Right ventricle myocardium superior (tissue), 1 donor: ENCODE results near the gene TRIM49D2. TPM values are rescaled to one million over a fixed set of nuclear protein-coding genes. Genes with fewer than 3 reads are reported as not detected.
"Not testable (repeated sequence)": the region's sequence is repeated elsewhere in the genome, so short reads cannot be mapped to it uniquely, and the experiment has no call there.

Experiments
- ATAC-seq: fragments of 200-7000 bp; cut with Tn5 transposase; one replicate; pipeline ENCODE4 v1.9.1; 2020; ENCODE audit warnings: mild to moderate bottlenecking; ENCODE audit not compliant: poor library complexity
- DNase-seq: peaks from one replicate; pipeline ENCODE4 v3.0.0-alpha.2; 2020
- intact Hi-C: fragments of 100-400 bp; cut with DNase I; formaldehyde crosslinking; loops from one replicate; pipeline ENCODE4 v1.11.2; 2022
- long read RNA-seq: library from polyadenylated mRNA; unstranded; transcript quantifications from one replicate; pipeline ENCODE4 v2.0.0, GENCODE V29; 2021
- total RNA-seq: library from RNA; stranded (reverse); fragmentation: NEBNext Ultra II Directional; extraction: Animal tissue kit (Norgen Biotek cat#: 25700); gene quantifications from one replicate; pipeline ENCODE4 v1.2.1, GENCODE V29; 2021
- donor health status: DM: no; HTN: yes; CAD: no; lungs with severe emphysema.

The TRIM49D2 gene, protein sequence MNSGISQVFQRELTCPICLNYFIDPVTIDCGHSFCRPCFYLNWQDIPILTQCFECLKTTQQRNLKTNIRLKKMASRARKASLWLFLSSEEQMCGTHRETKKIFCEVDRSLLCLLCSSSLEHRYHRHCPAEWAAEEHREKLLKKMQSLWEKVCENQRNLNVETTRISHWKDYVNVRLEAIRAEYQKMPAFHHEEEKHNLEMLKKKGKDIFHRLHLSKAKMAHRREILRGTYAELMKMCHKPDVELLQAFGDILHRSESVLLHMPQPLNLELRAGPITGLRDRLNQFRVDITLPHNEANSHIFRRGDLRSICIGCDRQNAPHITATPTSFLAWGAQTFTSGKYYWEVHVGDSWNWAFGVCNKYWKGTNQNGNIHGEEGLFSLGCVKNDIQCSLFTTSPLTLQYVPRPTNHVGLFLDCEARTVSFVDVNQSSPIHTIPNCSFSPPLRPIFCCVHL
- total RNA-seq: not detected
- long read RNA-seq: 0 reads

DNA sequence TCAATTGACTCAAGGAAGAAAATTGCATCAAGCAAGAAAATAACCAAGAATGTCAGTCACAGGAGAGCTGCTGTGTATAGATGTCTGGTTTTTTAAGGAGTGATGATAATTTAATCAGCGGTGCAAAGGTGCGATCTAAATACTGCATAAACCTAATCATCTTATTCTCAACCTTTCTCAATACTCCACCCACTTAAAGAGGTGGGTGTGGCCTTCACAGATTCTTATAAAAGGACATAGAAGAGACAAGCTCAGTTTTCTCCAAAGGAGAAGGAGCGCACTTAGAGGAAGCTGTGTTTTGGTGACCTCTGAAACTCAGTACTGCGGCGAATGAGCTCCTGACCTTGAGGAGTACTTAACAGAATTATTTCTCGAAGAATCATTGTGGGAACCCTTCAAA, at the start of gene TRIM49D2:
TRIM49D2 (plus strand) TSS at position 301 of the 400 bp plus-strand sequence. CDS start 2,698 bp downstream, outside the sequence.
- DNase-seq, intact Hi-C loops, ATAC-seq: not testable (repeated sequence)

GRCh38 chr11:89877511-89877910, 46.4 kb upstream of the TRIM49D2 start:
- ATAC-seq, intact Hi-C loops, DNase-seq: not testable (repeated sequence)

- intact Hi-C loops, DNase-seq, ATAC-seq: not testable (repeated sequence)
These were observed 30.6 kb upstream of the TRIM49D2 start for GRCh38 chr11:89893245-89893644.

DNA sequence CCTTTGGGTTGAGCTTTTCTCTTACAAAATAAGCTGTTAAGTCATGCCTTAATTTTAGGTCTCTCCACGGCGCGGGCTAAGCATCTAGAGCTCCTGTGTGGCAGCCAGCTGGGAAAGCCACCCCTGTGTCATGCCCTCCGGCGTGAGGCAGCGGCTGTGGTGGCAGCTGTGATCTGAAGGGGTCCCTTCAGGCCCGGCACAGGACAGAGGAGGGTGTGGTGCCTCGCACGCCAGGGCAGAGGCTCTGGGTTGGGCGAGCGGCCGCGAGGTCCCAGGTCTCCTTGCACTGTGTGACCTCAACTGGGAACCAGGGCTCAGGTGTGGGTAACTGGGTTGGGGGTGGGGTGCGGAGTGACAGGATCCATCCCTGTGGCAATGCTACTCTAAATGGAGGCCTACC, 23.1 kb upstream of the TRIM49D2 start:
- intact Hi-C loops, ATAC-seq, DNase-seq: not testable (repeated sequence)

GRCh38 chr11:89922195-89922660, 1.6 kb upstream of the TRIM49D2 start, which contains the start of gene TRIM49D1:
Gene TRIM49D1 (minus strand): TSS chr11:89922245. CDS start chr11:89917710, 4,535 bp downstream.
- ATAC-seq: no peak
- DNase-seq: no peak
- intact Hi-C loops: no loop called here

GRCh38 chr11:89960833-89961232, 37.0 kb downstream of the TRIM49D2 start:
- ATAC-seq, DNase-seq, intact Hi-C loops: not testable (repeated sequence)

DNA sequence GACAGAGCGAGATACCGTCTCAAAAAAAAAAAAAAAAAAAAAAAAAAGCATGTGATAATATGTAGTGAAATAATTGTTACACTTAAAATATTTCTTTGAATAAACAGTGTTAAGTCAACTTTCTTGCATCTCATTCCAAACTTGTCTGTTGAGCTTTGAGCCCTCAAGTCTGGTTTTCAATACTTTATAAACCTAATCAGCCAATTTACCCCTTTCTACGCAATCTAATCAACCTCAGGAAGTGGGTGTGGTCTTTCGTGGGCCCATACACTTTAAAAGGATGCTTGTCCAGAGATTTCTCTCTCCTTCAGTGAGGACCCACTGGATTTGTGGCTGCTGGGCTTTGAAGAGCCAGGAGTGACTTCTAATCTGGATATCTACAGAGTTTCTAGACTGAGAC, 41.9 kb downstream of the TRIM49D2 start, which contains the start of gene TRIM64:
TRIM64 (plus strand) TSS at position 301 of the 400 bp plus-strand sequence. CDS start 2,467 bp downstream, outside the sequence.
- ATAC-seq, DNase-seq, intact Hi-C loops: not testable (repeated sequence)

Other genes with a start within 250 kb of the TRIM49D2 start
- gene TRIM77, start 213.8 kb upstream of the TRIM49D2 start, total RNA-seq: not detected
- gene TRIM49, start 115.5 kb upstream of the TRIM49D2 start, total RNA-seq: not detected
- gene TRIM64B, start 45.6 kb upstream of the TRIM49D2 start, total RNA-seq: not detected
- not detected for gene TRIM49D1, start 1.8 kb upstream of the TRIM49D2 start, total RNA-seq
- gene TRIM64, start 42.0 kb downstream of the TRIM49D2 start, total RNA-seq: not detected
- gene TRIM49C, start 107.0 kb downstream of the TRIM49D2 start, total RNA-seq: not detected
- not detected for gene UBTFL1, start 161.9 kb downstream of the TRIM49D2 start, total RNA-seq
- gene NAALAD2, start 210.6 kb downstream of the TRIM49D2 start, total RNA-seq: 1.2 TPM